Panc1 (cell line): Measurements from ENCODE around the gene PSMA8. TPM values are rescaled to one million over a fixed set of nuclear protein-coding genes. Genes with fewer than 3 reads are reported as not detected.

Source experiments
- ATAC-seq: fragments of 200-7000 bp; cut with Tn5 transposase; 2 replicates; pipeline ENCODE4 v1.9.1; 2020; ENCODE audit warnings: mild to moderate bottlenecking, moderate library complexity
- BruUV-seq: library from RNA; stranded (reverse); fragments of 400-500 nt; replicated peaks from 2 replicates; lab custom pipeline; 2021; lab: Mats Ljungman, UMichigan
- CTCF ChIA-PET: fragments of 300-600 bp; sonication (Branson Sonifier 250); formaldehyde crosslinking; loops from one replicate; lab custom pipeline; 2022; ENCODE audit warnings: antibody characterized with exemption; lab: Charles Lee
- POLR2A ChIA-PET: fragments of 300-600 bp; sonication (Branson Sonifier 250); formaldehyde crosslinking; loops from one replicate; lab custom pipeline; 2022; ENCODE audit warnings: antibody characterized with exemption; lab: Charles Lee
- DNase-seq: peaks from one replicate; pipeline ENCODE4 v3.0.0-alpha.2; 2010; ENCODE audit warnings: low read depth, low spot score
- H3K27ac ChIP-seq: 2 replicates; pipeline ENCODE4 v1.5.1; 2011; ENCODE audit warnings: mild to moderate bottlenecking, low read length, inconsistent platforms
- H3K27me3 ChIP-seq: fragments of 200-500 bp; sonication (Bioruptor generic); 2 replicates; pipeline ENCODE4 v1.6.0; 2014; ENCODE audit warnings: low read length, inconsistent platforms; ENCODE audit not compliant: control insufficient read depth, insufficient read depth
- H3K36me3 ChIP-seq: fragments of 200-500 bp; sonication (Bioruptor generic); 2 replicates; pipeline ENCODE4 v1.5.1; 2014; ENCODE audit warnings: inconsistent platforms, mild to moderate bottlenecking, low read length, moderate library complexity; ENCODE audit not compliant: control insufficient read depth, insufficient read depth
- H3K4me1 ChIP-seq: 2 replicates; pipeline ENCODE4 v1.5.1; 2011; ENCODE audit warnings: inconsistent platforms, mild to moderate bottlenecking, low read length, moderate library complexity; ENCODE audit not compliant: control insufficient read depth, insufficient read depth
- H3K4me3 ChIP-seq, 2 experiments: 2 replicates each; pipeline ENCODE4 v1.5.1; 2011 to 2012; ENCODE audit warnings: low read depth in 2 of 2, low read length in 2 of 2, mild to moderate bottlenecking in 2 of 2, inconsistent platforms in 1 of 2, moderate library complexity in 1 of 2
- H3K9me3 ChIP-seq: fragments of 200-500 bp; sonication (Bioruptor generic); 2 replicates; pipeline ENCODE4 v1.5.1; 2014; ENCODE audit warnings: low read depth, mild to moderate bottlenecking, inconsistent platforms, low read length, moderate library complexity; ENCODE audit not compliant: control insufficient read depth, insufficient read depth
- POLR2AphosphoS5 ChIP-seq: IDR thresholded peaks from 2 replicates; pipeline ENCODE4 v1.6.1; 2012; ENCODE audit warnings: mild to moderate bottlenecking, low read depth, low read length, moderate library complexity
- SIN3A ChIP-seq: IDR thresholded peaks from 2 replicates; pipeline ENCODE4 v1.6.1; 2012; ENCODE audit warnings: low read depth, mild to moderate bottlenecking, low read length, moderate library complexity, borderline replicate concordance; ENCODE audit not compliant: insufficient read depth
- TCF7L2 ChIP-seq: IDR thresholded peaks from 2 replicates; pipeline ENCODE4 v1.6.1; 2011; ENCODE audit warnings: mild to moderate bottlenecking, low read depth, low read length, inconsistent platforms
- in situ Hi-C: cut with HindIII; loops from 2 replicates; pipeline ENCODE4 v1.10.0; 2016; ENCODE audit warnings: low sequenced_read_pairs, low pct_unique_long_range_greater_than_20kb
- intact Hi-C: fragments of 100-400 bp; cut with micrococcal nuclease; formaldehyde crosslinking; loops from one replicate; pipeline ENCODE4 v1.10.0; 2022; ENCODE audit not compliant: unreplicated experiment
- total RNA-seq: library from RNA; stranded (reverse); gene quantifications from one replicate; pipeline ENCODE4 v1.2.1, GENCODE V29; 2021; ENCODE audit not compliant: unreplicated experiment
- TF ChIP-seq, protein P1 (sequence below), 2 experiments: IDR thresholded peaks; 2 replicates each; pipeline ENCODE4 v1.6.1; 2011 to 2012; ENCODE audit warnings: low read depth in 2 of 2, control low read depth in 1 of 2, low read length in 1 of 2, mild to moderate bottlenecking in 1 of 2, moderate library complexity in 1 of 2; ENCODE audit not compliant: insufficient read depth in 1 of 2
- TF ChIP-seq, protein P2 (sequence below): fragments of 450-650 bp; IDR thresholded peaks from 2 replicates; pipeline ENCODE4 v1.5.1; 2017; ENCODE audit warnings: mild to moderate bottlenecking

Gene PSMA8
- total RNA-seq, 1 experiment from 2014 or later, result not detected

DNA sequence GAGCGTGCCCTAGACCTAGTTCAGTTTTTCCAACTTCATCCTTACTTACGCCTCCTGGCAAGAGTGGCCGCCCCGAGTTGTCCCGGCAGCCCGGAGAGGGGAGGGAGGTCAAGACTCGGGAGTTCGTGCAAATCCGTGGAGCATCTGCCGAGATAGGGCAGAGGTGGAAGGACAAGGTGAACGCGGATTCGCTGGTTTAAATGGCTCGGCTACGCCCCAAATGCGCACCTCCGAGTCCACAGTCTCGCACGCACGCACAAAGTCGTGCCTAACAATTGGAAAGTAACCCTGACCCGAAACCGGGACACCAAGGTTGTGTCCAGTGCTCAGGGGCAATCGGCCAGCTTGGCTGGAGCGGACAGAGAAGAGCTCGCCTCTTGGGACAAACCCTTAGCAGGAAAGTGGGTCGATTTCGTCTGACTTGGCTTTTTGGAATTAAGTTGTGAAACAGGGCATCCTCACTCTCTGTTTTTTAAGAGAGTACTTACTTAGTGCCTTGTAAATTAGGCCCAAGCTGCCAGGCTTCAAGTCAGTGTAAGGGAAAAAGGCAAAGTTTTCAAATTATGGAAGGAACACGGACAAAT, 42.5 kb upstream of the PSMA8 start:
- CTCF ChIA-PET, result no interaction called here
- peak; percentile 82 for ATAC-seq
- TSS peak; percentile 84 for BruUV-seq
- Histone ChIP-seq H3K9me3 (no peaks in the 10 kb centered on the region), H3K27ac (peak overlapping the region; percentile 98), H3K27me3 (no peaks in the 10 kb centered on the region), H3K4me3 (peak overlapping the region; percentile 78 to 90), H3K36me3 (peaks cover 21% of the 10 kb centered on the region), H3K4me1 (peaks cover 11% of the 10 kb centered on the region; the same call in 1 of the 2 replicates)
- intact Hi-C loops (loop anchor here (5.0 kb wide), 1 partner anchor 136 kb away; the partner anchor contains the start of gene TAF4B), in situ Hi-C loops (no loop called here)
- POLR2A ChIA-PET, result no interaction called here
- 0 out of 2 replicates have a peak, but pooled peaks have one; percentile 3 for TF ChIP-seq POLR2AphosphoS5
- TF ChIP-seq TCF7L2, result no peak
- peak; percentile 20 for DNase-seq

DNA sequence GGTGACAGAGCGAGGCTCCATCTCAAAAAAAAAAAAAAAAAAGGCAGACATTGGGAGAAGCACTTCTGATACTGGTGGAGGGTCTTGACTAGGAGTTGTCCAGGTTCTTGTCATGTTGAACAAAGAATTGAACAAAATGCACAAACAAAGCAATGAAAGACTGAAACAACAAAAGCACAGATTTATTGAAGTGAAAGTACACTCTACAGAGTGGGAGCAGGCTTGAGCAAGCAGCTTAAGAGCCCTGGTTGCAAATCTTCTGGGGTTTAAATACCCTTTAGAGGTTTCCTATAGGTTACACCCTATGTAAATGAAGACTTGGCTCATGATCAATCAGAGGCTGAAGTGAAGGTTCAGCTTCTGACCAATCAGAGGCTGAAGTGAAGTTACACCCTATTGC, 36.8 kb upstream of the PSMA8 start:
- no TSS peak for BruUV-seq
- no peaks in the 10 kb centered on the region for H3K36me3 ChIP-seq
- POLR2A ChIA-PET, result no interaction called here
- no peaks in the 10 kb centered on the region for H3K4me1 ChIP-seq
- ATAC-seq (no peak), DNase-seq (no peak)
- no peak overlapping the region for H3K27ac ChIP-seq
- H3K9me3 ChIP-seq, result no peaks in the 10 kb centered on the region
- TF ChIP-seq, protein P1, sequence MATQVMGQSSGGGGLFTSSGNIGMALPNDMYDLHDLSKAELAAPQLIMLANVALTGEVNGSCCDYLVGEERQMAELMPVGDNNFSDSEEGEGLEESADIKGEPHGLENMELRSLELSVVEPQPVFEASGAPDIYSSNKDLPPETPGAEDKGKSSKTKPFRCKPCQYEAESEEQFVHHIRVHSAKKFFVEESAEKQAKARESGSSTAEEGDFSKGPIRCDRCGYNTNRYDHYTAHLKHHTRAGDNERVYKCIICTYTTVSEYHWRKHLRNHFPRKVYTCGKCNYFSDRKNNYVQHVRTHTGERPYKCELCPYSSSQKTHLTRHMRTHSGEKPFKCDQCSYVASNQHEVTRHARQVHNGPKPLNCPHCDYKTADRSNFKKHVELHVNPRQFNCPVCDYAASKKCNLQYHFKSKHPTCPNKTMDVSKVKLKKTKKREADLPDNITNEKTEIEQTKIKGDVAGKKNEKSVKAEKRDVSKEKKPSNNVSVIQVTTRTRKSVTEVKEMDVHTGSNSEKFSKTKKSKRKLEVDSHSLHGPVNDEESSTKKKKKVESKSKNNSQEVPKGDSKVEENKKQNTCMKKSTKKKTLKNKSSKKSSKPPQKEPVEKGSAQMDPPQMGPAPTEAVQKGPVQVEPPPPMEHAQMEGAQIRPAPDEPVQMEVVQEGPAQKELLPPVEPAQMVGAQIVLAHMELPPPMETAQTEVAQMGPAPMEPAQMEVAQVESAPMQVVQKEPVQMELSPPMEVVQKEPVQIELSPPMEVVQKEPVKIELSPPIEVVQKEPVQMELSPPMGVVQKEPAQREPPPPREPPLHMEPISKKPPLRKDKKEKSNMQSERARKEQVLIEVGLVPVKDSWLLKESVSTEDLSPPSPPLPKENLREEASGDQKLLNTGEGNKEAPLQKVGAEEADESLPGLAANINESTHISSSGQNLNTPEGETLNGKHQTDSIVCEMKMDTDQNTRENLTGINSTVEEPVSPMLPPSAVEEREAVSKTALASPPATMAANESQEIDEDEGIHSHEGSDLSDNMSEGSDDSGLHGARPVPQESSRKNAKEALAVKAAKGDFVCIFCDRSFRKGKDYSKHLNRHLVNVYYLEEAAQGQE (IDR thresholded peaks at IDR 0.05; ENCODE audit: insufficient read depth in 1 of 2, low read depth in 2 of 2, low read length in 1 of 2), result no peak
- TF ChIP-seq SIN3A (no peak), TCF7L2 (no peak), POLR2AphosphoS5 (no peak)
- TF ChIP-seq, protein P2, sequence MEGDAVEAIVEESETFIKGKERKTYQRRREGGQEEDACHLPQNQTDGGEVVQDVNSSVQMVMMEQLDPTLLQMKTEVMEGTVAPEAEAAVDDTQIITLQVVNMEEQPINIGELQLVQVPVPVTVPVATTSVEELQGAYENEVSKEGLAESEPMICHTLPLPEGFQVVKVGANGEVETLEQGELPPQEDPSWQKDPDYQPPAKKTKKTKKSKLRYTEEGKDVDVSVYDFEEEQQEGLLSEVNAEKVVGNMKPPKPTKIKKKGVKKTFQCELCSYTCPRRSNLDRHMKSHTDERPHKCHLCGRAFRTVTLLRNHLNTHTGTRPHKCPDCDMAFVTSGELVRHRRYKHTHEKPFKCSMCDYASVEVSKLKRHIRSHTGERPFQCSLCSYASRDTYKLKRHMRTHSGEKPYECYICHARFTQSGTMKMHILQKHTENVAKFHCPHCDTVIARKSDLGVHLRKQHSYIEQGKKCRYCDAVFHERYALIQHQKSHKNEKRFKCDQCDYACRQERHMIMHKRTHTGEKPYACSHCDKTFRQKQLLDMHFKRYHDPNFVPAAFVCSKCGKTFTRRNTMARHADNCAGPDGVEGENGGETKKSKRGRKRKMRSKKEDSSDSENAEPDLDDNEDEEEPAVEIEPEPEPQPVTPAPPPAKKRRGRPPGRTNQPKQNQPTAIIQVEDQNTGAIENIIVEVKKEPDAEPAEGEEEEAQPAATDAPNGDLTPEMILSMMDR, result no peak
- no peak overlapping the region for H3K4me3 ChIP-seq
- intact Hi-C loops (no loop called here), in situ Hi-C loops (no loop called here)
- CTCF ChIA-PET, result no interaction called here
- H3K27me3 ChIP-seq, result no peaks in the 10 kb centered on the region

DNA sequence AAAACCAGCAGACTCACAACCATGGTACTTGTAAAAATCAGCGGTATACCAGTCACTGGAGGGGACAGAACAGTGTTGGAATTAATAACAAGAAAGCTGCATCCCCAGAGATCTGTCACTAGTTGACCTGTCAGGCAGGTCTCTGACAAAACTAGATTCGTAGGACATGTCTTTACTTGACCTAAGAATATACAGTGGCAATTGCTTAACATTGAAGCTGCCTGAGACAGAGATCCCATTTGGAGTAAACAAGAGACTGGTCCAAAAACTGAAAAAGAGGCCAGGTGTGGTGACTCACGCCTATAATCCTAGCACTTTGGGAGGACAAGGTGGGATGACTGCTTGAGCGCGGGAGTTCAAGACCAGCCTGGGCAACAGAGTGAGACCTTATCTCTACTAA, 36.1 kb upstream of the PSMA8 start:
- BruUV-seq, result no TSS peak
- Histone ChIP-seq H3K27ac (no peak overlapping the region), H3K4me3 (no peak overlapping the region), H3K27me3 (no peaks in the 10 kb centered on the region), H3K36me3 (no peaks in the 10 kb centered on the region), H3K9me3 (no peaks in the 10 kb centered on the region), H3K4me1 (no peaks in the 10 kb centered on the region)
- in situ Hi-C loops, result no loop called here
- ATAC-seq (no peak), DNase-seq (no peak)
- intact Hi-C loops, result no loop called here
- no peak for TF ChIP-seq SIN3A
- TF ChIP-seq POLR2AphosphoS5, result no peak
- TF ChIP-seq, protein P1 (IDR thresholded peaks at IDR 0.05; ENCODE audit: insufficient read depth in 1 of 2, low read depth in 2 of 2, low read length in 1 of 2), result no peak
- TF ChIP-seq TCF7L2, result no peak
- TF ChIP-seq, protein P2, result no peak
- ChIA-PET CTCF (interaction anchor here (0.5 kb wide), 1 partner anchor 115 kb away, joined by 3 read pairs; no protein-coding TSS in a partner anchor), POLR2A (no interaction called here)
